GM19351 (cell line): ENCODE results near the gene CKAP4.
A peak's percentile ranks its signal among the peaks of the same experiment; 100 is the strongest.

ENCODE experiments used
- ATAC-seq: cut with Tn5 transposase; IDR thresholded peaks from one replicate; pipeline ENCODE4 v1.9.1; 2021; ENCODE audit warnings: mild to moderate bottlenecking, moderate library complexity; ENCODE audit not compliant: unreplicated experiment

CKAP4 gene

GRCh38 chr12:106245767-106246166 is 2.1 kb downstream of the CKAP4 start:
- ATAC-seq = no peak

- ATAC-seq = no peak
Observed at GRCh38 chr12:106243620-106244019, 4.2 kb downstream of the CKAP4 start.

GRCh38 chr12:106240821-106241220 is 7.0 kb downstream of the CKAP4 start:
- no peak for ATAC-seq

- ATAC-seq = no peak
Observed at GRCh38 chr12:106239951-106240335, 7.9 kb downstream of the CKAP4 start.

- ATAC-seq = no peak
Observed at GRCh38 chr12:106239241-106239950, 8.4 kb downstream of the CKAP4 start.

- ATAC-seq = no peak
Observed at GRCh38 chr12:106238146-106238545, 9.7 kb downstream of the CKAP4 start.

GRCh38 chr12:106235770-106236169 is 12.1 kb downstream of the CKAP4 start:
- no peak for ATAC-seq

- ATAC-seq = no peak
Observed at GRCh38 chr12:106234449-106234848, 13.4 kb downstream of the CKAP4 start.

- no peak for ATAC-seq
Observed at GRCh38 chr12:106233011-106233410, 14.8 kb downstream of the CKAP4 start.

GRCh38 chr12:106229036-106229591 is 18.7 kb downstream of the CKAP4 start:
- ATAC-seq = no peak

- no peak for ATAC-seq
Observed at GRCh38 chr12:106228320-106228710, 19.5 kb downstream of the CKAP4 start.

GRCh38 chr12:106227641-106228319 is 20.0 kb downstream of the CKAP4 start:
- no peak for ATAC-seq

GRCh38 chr12:106226884-106227640 is 20.8 kb downstream of the CKAP4 start:
- ATAC-seq = no peak

- ATAC-seq = no peak
Observed at GRCh38 chr12:106224355-106224706, 23.5 kb downstream of the CKAP4 start.

GRCh38 chr12:106223485-106224354 is 24.1 kb downstream of the CKAP4 start:
- peak; percentile 80 for ATAC-seq

GRCh38 chr12:106220536-106220935 is 27.3 kb downstream of the CKAP4 start:
- ATAC-seq = no peak

GRCh38 chr12:106219043-106219442 is 28.8 kb downstream of the CKAP4 start:
- no peak for ATAC-seq

- no peak for ATAC-seq
Observed at GRCh38 chr12:106217706-106218105, 30.1 kb downstream of the CKAP4 start.

- no peak for ATAC-seq
Observed at GRCh38 chr12:106214571-106214970, 33.2 kb downstream of the CKAP4 start.

GRCh38 chr12:106213662-106214061 is 34.2 kb downstream of the CKAP4 start:
- no peak for ATAC-seq

- no peak for ATAC-seq
Observed at GRCh38 chr12:106211973-106212372, 35.8 kb downstream of the CKAP4 start.
